Endothelial cell of umbilical vein (primary cell): Measurements from ENCODE around the gene SLC2A8.

Experiments used
- CTCF ChIP-seq, 2 donors: IDR thresholded peaks; 1 replicate in 1 of 2; 2 replicates in 1 of 2; pipeline ENCODE4 v1.5.1; 2011; ENCODE audit warnings: low read length in 2 of 2, mild to moderate bottlenecking in 2 of 2, moderate library complexity in 2 of 2, control low read depth in 1 of 2, inconsistent platforms in 1 of 2, low read depth in 1 of 2; ENCODE audit not compliant: insufficient read depth in 1 of 2; ENCODE audit errors: extremely low read depth in 1 of 2
- EZH2 ChIP-seq: IDR thresholded peaks from 2 replicates; pipeline ENCODE4 v1.6.1; 2012; ENCODE audit warnings: borderline replicate concordance, low read depth, mild to moderate bottlenecking, moderate library complexity, low read length, inconsistent platforms; ENCODE audit not compliant: severe bottlenecking
- FOS ChIP-seq: IDR thresholded peaks from 2 replicates; pipeline ENCODE4 v1.6.1; 2011; ENCODE audit warnings: mild to moderate bottlenecking, low read length, moderate library complexity, borderline replicate concordance; ENCODE audit not compliant: insufficient read depth
- POLR2A ChIP-seq: IDR thresholded peaks from 2 replicates; pipeline ENCODE4 v1.6.1; 2012; ENCODE audit warnings: low read depth, mild to moderate bottlenecking, control low read depth, low read length

GRCh38 chr9:127396808-127397645, at the start of gene SLC2A8:
- TF ChIP-seq CTCF (IDR thresholded peaks at IDR 0.05; ENCODE audit: extremely low read depth in 1 of 2, insufficient read depth in 1 of 2, low read depth in 1 of 2, low read length in 2 of 2), result no peak
- no peak for TF ChIP-seq EZH2
- TF ChIP-seq POLR2A, result peak; percentile 62
- no peak for TF ChIP-seq FOS
